Measurements from ENCODE around the gene RGS19.

- TF ChIP-seq CTCF (IDR thresholded peaks at IDR 0.05) (no peak), EZH2phosphoT487 (IDR thresholded peaks at IDR 0.05) (peak; percentile 92)
Measured at GRCh38 chr20:64048402-64049044, 30.8 kb downstream of the RGS19 start.
